Left cardiac atrium (tissue), 4 donors: ENCODE data around the gene TSPO2. TPM values are rescaled to one million over a fixed set of nuclear protein-coding genes. Genes with fewer than 3 reads are reported as not detected.
"Not testable (repeated sequence)": the region's sequence is repeated elsewhere in the genome, so short reads cannot be mapped to it uniquely, and the experiment has no call there.

Experiments used
- ATAC-seq, 2 donors: fragments of 200-7000 bp; cut with Tn5 transposase; one replicate each; pipeline ENCODE4 v1.9.1; 2020; ENCODE audit warnings: mild to moderate bottlenecking in 2 of 2, moderate library complexity in 2 of 2
- DNase-seq: peaks from one replicate; pipeline ENCODE4 v3.0.0-alpha.2; 2020
- intact Hi-C, 2 donors: fragments of 100-400 bp; cut with DNase I; formaldehyde crosslinking; loops; one replicate each; pipeline versions ENCODE4 v1.14.1 to v1.15.1; 2022 to 2023
- long read RNA-seq: library from polyadenylated mRNA; unstranded; transcript quantifications from one replicate; pipeline ENCODE4 v2.0.0, GENCODE V29; 2021
- total RNA-seq, 2 donors: library from RNA; stranded (reverse); fragmentation: NEBNext Ultra II Directional; extraction: Animal tissue kit (Norgen Biotek cat#: 25700); gene quantifications; one replicate each; pipeline ENCODE4 v1.2.1, GENCODE V29; 2021
- donor health status: DM: no; HTN: yes; CAD: no.
- donor health status: DM: no; HTN: yes; CAD: no; lungs with severe emphysema.
- donor health status: DM: yes; HTN: yes; CAD: no.
- donor health status: Dilated cardiomyopathy.

The TSPO2 gene, protein sequence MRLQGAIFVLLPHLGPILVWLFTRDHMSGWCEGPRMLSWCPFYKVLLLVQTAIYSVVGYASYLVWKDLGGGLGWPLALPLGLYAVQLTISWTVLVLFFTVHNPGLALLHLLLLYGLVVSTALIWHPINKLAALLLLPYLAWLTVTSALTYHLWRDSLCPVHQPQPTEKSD
- not detected for total RNA-seq
- long read RNA-seq = 0 reads

DNA sequence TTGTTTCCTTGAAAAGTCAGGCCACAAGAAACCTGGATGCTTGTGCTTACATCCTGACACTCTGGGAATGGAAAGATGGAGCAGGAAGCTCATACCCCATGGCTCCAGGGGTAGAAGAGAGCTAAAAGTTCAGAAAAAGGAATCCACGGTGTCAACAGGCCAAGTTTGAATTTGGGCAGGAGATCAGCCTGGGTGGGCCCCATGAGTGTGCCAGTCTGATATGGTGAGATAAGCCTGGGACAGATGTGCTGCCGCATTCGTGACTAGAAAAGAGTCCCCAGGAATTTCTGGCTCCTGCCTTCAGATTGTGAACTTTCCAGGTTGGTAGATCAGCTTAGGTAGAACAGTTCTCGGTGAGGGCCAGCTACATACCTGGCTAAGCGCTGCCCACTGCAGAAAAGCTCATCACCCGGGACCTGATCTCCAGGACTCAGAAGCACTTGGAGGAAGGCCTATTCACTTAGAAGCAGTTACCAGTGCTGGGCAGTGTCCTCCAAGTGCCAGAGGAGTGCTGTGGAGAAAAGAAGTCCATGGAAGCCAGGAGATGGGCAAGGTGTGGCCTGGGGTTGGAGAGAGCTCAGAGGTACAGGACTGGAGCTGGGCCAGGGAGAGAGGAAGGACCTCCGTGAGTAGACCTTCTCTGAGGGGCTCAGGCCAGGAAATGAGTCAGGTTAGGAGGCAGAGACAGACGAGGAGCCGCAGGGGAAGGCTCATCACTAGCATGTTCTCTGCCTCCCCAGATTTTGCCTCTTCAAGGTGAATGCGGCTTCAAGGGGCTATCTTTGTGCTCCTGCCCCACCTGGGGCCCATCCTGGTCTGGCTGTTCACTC is at the start of gene TSPO2:
TSS of gene TSPO2 (plus strand) at position 242 of the 830 bp plus-strand sequence. CDS start at position 761, 519 bp downstream.
- DNase-seq (no peak), ATAC-seq (no peak)
- intact Hi-C loops = no loop called here

DNA sequence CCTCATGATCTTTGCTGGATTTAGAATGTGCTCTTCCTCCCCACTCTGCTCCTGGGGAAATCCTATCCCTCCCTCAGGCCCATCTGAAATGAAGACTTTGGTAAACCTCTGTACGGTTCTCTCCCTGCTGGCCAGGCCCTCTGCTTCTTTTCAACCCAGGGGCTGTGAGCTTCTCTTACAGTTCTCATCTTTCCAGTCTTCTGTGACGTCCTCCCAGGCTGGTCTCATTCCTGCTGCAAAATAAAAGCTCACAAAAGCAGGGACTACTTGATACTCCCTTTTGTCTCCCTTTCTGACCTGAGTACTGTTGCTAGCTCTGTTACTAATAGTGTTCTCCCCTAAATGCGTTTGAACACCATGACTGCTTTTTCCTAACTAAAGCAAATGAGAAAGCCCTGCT is 49.5 kb upstream of the TSPO2 start:
- no peak for ATAC-seq

DNA sequence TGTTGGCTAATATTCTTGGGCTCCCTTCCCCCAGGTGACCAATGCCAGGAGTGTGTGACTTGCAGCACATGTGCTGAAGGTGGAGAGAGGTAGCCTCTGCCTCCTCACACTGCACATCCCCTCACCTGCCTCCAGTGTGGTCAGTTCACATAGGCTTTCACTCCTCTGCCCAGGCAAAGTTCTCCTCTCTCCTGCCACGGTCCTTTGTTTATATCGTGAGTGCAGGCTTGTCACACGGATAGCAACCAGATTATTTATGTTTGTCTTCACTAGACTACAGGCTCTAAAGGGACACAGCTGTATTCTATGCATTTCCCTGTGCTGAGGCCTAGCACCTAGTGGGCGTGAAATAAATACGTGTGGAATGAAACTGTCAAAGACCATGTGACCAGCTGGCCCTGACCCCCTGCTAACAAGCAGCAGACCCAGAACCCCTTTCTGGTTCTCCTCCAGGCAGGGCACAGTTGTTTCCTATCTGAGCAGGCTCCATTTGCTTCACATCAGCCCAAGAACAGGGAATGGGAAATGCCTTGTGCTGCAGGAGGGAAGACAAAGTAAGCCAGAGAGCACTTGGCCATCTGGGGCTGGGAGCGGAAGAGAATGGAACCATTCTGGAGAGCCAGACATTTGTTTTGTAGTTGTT is 45.6 kb upstream of the TSPO2 start:
- intact Hi-C loops = no loop called here
- peak; percentile 9 to 35 for ATAC-seq
- no peak for DNase-seq

More for the DNA sequence above, 49.5 kb upstream of the TSPO2 start:
- intact Hi-C loops = no loop called here
- no peak for DNase-seq

DNA sequence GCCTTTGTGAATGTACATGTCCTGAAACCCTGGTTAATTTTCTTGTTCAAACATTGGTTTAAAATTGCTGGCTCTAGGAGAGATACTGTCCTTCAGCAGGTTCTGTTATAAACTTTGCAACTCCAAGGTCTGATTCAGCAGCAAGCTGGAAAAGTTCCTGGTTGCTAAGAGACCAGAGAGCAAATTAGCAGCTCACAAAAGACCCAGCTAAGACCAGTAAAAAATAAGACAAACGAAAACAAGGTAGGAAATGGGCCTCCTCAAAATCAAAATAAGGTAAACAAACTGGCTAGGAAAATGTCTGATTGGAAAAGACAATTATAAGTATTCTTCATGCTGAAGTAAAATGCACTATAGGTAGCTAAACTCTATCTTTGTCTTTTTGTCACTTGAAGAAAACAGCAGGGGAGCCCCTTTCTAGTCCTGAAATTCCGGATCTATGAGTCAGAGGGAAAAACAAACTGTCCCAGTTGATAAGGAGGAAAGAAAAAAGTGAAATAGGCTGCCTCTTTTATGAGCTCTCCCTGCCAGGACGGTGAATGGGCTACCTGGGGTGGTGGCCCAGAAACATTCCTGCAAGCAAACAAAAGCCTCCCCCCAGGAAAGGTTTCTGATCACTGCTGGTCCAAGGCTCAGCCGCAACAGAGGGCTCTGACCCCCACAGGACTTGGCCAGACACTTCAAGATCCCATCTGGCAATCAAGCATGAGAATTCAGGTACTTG is 44.9 kb upstream of the TSPO2 start:
- intact Hi-C loops = no loop called here
- DNase-seq (no peak), ATAC-seq (peak in 1 of 2 donors; percentile 52)

DNA sequence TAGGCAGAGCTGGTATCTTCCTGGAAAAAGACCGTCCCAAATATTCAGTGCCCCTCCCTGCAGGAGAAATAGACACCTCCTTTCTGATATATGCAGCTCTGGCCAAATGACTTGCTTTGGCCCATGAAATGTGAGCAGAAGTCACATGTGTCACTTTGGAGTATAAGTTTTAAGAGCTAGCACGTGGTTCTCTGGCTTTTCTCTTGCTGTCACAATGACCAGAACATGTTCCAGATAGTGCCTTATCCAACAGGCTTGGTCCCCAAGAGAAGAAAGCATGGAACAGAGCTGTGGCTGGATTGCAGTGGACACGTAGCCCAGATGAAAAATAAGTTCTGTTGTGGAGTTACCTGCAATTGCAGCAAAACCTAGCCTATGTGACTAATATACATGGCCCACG is 43.6 kb upstream of the TSPO2 start:
- DNase-seq (no peak), ATAC-seq (peak; percentile 16 to 58)
- intact Hi-C loops = no loop called here

DNA sequence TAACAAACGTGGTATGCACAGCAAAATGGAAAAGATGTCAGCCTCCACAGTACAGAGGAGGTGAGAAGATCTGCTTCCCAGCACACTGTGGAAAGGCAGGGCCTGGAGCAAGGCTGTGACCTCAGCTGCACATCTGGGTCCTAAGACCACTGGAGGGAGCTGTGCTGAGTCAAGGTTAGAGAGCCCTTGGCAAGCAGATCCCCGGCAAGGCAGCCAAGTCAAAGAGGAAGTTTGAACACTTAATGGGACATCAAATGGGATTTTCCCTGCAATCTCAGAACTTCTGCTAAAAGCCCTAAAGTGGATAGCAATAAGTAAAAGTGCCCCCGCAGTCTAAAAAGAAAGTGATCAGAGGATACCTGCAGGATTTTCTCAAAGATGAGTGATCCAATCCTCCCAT is 42.7 kb upstream of the TSPO2 start:
- peak; percentile 73 for DNase-seq
- intact Hi-C loops = no loop called here

DNA sequence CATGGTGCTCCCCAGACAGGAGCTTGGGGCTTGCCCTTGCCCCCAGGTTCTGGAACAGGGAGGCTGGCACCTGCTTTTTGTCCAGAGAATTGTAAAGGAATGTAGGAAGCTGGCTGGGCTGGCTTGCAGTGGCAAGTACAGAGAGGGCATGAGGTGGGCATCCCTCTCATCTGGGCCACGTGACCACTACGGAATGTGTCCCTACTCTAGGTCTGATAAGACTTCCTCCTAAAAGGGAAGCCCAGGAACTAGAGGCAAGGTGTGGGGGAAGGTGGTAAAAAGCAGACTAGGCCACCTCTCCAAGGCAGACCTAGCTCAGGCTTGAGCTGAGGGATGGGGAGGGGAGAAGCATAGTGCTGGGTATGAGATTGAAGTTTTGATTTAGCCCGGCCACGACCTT is 42.0 kb upstream of the TSPO2 start:
- intact Hi-C loops = no loop called here
- DNase-seq = no peak
- no peak for ATAC-seq

More for the DNA sequence above, 42.7 kb upstream of the TSPO2 start:
- peak; percentile 81 to 84 for ATAC-seq

DNA sequence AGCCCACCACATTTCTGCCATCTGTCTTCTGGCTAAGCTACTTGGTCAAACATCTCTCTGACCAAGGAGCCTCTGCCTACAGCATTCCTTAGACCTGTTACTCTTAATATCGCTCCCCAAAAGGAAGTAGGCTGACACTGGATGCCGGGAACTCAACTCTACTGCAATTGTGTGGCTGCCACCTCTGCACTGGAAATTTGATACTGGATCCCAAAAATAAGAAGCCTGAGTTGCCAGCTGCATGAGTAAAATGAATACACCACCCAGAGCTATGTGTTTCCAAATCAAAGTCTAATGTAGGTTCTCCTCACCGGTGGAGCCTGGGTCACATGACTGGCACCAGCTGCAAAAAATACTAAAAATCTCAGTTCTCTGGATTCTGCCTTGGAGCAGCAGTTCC is 40.1 kb upstream of the TSPO2 start:
- ATAC-seq = no peak
- intact Hi-C loops = no loop called here
- DNase-seq = no peak

DNA sequence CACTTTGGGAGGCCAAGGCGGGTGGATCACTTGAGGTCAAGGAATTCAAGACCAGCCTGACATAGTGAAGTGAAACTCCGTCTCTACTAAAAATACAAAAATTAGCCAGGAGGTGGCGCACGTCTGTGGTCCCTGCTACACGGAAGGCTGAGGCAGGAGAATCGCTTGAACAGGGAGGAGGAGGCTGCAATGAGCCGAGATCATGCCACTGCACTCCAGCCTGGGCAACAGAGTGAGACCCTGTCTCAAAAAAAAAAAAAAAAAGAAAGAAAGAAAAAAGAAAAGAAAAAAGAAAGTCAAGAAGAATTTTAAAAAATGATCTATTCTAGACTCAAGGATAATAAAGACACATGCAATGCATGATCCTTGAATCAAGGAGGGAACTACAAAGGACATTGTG is 36.0 kb upstream of the TSPO2 start:
- ATAC-seq = peak; percentile 72 to 78
- peak; percentile 37 for DNase-seq
- intact Hi-C loops = loop anchor here in 1 of 2 donors (2.0 kb wide), 1 partner anchor 63 kb away; no protein-coding TSS in a partner anchor

DNA sequence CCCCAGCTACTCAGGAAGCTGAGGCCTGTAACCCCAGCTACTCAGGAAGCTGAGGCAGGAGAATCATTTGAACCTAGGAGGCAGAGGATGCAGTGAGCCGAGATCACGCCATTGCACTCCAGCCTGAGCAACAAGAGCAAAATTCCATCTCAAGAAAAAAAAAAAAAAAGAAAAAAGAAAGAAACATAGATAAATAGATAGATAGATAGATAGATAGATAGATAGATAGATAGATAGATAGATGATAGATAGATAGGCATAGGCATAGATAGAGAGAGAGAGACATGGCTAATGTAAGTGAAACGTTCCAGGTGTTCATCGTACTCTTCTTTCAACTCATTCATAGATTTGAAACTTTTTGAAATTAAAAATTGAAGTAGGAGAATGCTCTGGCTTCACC is 35.3 kb upstream of the TSPO2 start:
- ATAC-seq, DNase-seq: not testable (repeated sequence)
- intact Hi-C loops = loop anchor here in 1 of 2 donors (2.0 kb wide), 1 partner anchor 62 kb away; no protein-coding TSS in a partner anchor

DNA sequence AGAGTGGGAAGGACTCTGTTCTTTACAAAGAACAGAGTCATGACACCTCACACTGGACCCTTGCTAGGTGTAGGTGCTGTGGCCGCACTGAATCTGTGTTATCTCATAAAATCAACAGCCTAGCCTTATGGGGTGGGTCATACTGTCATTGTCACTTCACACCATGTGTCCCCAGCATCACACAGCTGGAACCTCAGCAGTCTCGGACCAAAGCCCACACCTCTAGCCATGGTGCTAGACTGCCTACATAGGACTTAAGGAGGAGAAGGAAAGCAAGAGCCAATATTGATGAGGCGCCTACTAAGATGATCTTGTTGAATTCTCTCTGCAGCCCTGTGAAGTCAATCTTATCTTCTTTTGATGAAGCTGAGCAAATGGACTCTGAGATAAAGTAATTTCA is 34.3 kb upstream of the TSPO2 start:
- ATAC-seq = no peak
- DNase-seq = no peak
- intact Hi-C loops = no loop called here

DNA sequence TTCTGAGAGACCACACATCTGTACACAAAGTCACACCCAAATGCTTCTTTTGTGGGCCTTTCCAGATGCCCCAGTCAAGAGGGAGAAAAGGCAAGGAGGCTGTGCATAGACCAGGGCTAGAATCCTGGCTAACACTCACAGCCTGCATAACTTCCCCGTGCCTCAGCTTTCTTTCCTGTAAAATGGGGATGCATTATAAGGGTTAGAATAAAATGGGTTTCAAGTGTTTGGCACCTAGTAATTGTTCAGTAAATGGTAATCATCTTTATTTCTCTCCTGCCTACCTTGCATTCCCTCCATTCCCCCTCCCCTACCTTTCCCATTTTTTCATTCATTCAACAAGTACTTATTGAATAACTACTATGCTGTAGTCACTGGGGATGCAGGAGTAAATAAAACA is 32.6 kb upstream of the TSPO2 start:
- no peak for ATAC-seq
- DNase-seq = no peak
- intact Hi-C loops = no loop called here

DNA sequence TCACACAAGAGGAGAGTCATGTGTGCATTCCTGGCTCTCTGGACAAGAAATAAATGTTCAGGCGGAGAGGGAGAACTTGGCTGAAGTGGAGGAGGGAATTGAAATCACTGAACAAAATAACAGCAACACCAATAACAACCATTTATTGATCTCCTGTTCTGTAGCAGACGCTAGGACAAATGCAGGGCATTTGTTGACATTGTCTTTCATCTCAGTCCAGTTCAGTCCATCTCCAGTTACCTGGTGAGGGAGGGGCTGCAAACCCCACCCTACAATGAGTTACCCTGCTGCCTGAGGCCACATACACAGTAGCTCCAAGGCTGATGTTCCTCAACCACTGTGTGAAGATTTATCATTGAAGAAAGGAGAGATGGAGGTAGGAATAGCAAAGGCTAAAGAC is 30.6 kb upstream of the TSPO2 start:
- no peak for ATAC-seq
- intact Hi-C loops = no loop called here
- DNase-seq = no peak

DNA sequence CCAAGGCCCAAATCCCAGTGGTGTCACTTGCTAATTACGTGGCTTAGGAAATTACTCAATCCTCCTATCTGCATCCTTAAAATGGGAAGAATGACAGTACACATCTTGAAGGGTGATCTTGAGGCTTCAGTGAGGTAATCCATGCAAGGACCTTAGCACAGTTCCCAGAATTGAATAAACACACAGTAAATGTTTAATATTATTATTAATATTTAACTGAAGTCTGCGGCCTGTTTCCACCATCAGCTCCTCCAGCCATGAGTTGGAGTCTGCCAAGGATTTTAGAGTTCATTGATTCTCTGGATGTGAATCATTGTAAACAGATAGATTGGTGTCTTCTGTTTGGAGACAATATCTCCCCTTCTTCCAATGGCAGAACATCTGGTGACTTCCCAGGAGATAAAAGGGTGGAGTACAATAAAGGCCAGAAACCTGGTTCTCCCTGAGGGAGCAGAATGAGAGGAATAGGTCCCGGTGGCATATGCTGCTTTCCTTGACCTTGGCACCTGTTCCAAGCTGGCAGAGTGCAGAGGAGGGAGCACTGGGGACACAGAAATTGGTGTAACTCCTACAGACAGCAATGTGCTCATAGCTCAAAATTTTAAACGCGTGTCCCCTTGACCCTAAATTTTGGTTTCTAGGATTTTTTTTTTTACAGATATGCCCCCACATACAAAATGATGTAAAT is 28.7 kb upstream of the TSPO2 start:
- DNase-seq (no peak), ATAC-seq (no peak)
- intact Hi-C loops = no loop called here

DNA sequence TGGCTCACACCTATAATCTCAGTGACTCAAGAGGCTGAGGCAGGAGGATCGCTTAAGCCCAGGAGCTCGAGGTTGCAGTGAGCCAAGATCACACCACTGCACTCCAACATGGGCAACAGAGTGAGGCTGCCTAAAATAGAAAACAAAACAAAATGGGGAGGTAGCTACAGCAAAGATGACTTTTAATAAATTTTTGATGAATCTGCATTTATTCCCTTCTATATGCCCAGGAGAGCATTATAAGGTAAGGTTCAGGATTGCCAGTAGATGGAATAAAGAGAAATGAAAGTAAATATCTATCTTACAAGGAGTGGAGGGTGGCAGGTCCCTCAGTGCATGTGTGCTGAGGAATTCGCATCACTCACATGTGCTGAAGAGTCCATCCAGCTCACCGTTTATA is 27.5 kb upstream of the TSPO2 start:
- DNase-seq (no peak), ATAC-seq (no peak)
- intact Hi-C loops = no loop called here

DNA sequence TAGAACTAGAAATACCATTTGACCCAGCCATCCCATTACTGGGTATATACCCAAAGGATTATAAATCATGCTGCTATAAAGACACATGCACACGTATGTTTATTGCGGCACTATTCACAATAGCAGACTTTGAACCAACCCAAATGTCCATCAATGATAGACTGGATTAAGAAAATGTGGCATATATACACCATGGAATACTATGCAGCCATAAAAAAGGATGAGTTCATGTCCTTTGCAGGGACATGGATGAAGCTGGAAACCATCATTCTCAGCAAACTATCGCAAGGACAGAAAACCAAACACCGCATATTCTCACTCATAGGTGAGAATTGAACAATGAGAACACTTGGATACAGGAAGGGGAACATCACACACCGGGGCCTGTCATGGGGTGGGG is 26.4 kb upstream of the TSPO2 start:
- ATAC-seq, intact Hi-C loops, DNase-seq: not testable (repeated sequence)

DNA sequence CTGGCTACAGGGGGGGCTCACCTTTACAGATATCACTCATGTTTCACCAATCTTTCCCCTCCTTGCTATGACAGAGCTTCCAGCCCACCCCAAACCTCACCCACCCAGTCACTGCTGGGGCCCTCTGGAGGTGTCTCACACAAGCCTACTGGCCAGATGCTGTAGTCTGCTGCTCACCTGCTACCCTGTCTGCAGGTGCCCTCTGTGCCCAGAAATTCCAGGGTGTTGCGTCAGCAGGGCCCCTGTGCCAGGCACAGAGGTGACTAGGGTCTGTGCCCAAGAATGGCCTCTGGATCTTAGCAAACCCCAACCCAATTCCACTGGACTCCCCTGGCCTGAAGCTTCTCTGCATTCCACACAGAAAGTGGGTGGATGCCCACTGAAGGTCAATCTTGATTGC is 24.6 kb upstream of the TSPO2 start:
- no peak for DNase-seq
- intact Hi-C loops = no loop called here
- ATAC-seq = no peak

DNA sequence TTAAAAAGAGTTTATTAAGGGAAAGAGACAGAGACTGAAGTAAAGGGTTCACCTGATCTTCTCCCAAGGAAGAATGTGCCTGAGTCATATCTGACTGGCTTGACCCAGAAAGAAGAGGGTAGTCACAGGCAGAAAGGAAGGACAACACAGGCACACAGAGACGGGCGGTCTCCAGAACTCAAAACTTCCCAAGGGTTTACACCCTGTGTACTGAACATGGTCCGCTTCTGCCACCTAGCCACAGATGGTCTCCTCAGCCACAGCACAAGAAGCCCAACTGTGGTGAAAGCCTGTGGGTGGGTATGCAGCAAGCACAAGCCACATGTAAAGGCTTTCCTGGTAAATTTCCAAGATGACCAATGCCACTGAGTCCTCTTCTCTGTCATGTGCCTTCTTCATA is 20.4 kb upstream of the TSPO2 start:
- DNase-seq (no peak), ATAC-seq (peak; percentile 59 to 65)
- intact Hi-C loops = loop anchor here (10.0 kb wide), 2 partner anchors 127 to 1037 kb away; no protein-coding TSS in a partner anchor

DNA sequence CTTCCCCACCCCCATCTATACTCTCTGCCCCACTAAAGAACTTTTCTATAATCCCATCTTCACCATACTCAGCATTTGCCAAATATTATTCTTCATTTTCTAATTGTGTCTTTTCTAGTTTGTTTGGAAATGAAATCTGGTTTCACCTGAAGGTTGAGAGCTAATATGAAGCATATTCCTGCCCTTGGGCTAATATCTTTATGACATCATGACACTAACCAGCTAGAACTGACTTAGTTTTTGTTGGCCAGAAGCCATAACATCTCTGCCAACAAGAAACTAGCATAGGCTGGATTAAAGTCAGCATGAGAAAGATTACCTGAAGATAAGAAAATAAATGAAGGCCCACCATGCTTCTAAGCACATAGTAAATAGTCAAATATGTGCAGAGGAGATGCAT is 20.0 kb upstream of the TSPO2 start:
- intact Hi-C loops = loop anchor here (10.0 kb wide), 2 partner anchors 127 to 1037 kb away; no protein-coding TSS in a partner anchor

More for the DNA sequence above, 20.0 kb upstream of the TSPO2 start:
- ATAC-seq (no peak), DNase-seq (no peak)
